ENCODE measurements around the gene DYRK2.
A peak's percentile ranks its signal among the peaks of the same experiment; 100 is the strongest.

Gene DYRK2

DNA sequence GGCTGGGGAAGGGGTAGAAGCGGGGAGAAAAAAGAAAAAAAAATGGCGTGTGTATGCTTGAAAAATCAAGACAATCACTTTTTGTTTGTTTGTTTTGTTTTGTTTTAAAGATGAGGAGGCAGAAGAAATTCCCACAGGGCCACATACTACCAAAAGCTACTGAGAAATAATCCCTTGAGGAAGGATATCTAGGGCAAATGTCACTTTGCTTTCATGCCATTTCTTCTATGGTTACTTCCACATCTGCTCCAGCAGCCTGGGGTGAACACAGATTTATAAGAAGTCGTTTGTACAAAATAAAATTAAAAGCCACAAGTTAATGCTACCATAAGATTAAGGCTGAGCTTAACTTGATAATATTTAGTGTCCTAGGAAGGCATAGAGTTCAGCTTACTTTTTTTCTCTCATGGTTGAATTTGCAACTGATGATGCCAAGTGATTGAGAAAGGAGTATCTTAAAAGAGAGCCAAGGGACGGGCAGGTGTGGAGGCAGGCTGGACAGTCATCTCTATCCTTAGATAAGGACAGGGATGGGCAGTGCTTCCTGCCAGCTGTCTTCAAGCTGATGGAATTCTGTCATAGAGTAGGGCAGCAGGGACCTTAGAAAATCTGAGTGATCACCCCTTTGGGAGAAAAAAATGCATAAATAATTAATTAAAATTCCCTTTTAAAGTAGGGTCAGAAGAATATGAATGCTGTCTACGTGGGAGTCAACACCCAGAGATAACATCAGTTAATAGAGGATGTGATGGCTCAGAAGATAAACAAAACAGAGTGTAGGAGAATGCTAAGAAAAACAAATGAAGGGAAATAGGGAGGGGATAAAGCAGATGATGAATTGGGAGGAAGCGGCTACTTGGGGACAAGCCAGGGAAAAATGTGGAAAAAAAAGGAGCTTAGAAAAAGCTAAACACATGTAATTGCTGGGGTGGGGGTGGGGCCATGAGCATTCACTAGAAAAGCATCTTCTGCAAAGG, 57.1 kb downstream of the DYRK2 start:
- DNase-seq (ENCODE audit: low spot score): peak; percentile 11

DNA sequence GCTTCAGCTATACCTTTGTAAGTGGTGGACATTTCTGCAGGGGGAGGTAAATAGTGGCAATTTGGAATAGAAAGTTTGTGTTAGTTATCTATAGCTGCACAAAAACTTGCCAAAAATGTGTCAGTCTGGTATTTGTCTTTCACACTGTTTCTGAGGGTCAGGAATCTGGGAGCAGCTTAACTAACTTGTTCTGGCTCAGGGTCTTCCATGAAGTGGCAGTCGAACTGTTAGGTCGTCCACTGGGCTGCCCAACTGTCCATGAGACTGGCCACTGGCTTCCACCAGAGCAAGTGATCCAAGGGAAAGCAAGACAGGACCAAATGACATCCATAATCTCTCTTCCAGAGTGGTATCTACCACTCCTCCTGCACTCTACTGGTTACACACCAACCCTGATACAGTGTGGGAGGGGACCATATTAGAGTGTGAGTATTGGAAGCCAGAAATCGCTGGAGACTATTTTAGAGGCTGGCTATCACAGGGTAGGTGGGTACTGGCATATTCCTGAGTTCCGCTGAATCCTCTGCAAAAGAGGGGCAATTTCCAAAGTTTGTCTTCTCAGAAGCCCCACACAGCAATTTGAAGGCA, 60.9 kb downstream of the DYRK2 start:
- no peak for DNase-seq (ENCODE audit: low spot score)

DNA sequence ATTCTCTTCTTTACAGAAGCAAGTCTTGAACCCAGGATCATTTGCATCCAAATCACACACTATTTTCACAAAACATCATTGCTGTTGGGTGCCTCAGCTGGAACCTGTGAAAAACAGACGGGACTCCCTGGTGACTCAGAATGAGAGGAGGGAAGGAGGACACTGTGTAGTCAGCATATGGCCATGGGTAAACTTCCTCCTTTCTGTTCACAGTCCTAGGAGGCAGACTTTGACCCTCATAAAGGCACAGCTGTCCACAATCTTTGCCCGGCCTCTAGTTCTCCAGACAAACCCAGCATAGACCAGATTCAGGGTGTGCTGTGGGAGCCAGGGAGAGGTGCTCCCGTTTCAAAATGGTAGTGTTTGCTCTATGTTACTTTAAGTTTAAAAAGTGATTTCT, 62.0 kb downstream of the DYRK2 start:
- peak; percentile 10 for DNase-seq (ENCODE audit: low spot score)

DNA sequence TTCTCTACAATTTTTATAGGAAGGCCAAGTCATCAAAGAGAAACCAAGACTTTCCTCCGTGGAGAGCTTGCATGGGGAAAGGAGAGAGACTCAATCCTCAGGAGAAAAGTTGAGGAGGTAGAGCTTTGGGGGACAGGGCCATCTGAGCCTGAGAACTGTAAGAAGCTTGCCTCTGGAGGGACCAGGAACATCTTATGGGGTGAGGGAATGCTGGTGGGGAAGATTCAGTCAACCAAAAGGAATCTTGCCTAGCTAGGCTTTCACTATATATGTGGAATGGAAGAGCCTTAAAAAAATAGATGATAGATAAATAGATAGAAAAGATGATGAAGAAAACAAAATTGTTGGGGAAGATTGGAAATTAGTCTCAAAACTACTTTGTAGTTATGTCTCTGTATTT, 63.5 kb downstream of the DYRK2 start:
- DNase-seq (ENCODE audit: low spot score): no peak

DNA sequence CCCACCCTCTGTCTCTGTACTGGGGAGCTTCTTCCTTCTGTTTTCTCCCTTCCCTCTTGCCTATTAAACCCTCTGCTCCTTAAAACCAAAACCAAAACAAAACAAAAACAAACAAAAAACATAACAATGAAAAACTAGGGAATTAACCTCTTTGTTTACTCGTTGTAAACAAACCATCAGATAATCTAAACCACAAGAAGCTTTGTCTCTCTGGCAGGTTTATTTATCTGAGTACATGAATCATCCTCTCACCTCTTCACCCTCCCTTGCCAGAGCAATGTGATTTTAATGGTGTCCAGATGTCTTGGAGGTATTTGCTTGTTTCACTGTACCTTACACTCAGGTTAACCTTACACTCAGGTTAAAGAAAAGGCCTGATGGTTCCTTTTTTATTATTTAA, 66.1 kb downstream of the DYRK2 start:
- no peak for DNase-seq (ENCODE audit: low spot score)
